ENCODE data around the gene GBF1.

DNA sequence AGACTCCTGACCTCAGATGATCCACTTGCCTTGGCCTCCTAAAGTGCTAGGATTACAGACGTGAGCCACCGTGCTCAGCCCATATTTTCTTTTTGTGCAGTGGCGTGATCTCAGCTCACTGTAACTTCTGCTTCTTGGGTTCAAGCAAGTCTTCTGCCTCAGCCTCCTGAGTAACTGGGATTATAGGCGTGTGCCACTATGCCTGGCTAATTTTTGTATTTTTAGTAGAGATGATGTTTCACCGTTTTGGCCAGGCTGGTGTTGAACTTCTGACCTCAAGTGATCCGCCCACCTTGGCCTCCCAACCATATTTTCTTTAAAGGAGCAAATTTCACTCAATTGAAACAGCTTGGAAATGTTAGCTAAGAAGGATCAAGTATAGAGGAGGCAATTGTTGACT, 16.5 kb downstream of the GBF1 start:
- TF ChIP-seq, protein P1, sequence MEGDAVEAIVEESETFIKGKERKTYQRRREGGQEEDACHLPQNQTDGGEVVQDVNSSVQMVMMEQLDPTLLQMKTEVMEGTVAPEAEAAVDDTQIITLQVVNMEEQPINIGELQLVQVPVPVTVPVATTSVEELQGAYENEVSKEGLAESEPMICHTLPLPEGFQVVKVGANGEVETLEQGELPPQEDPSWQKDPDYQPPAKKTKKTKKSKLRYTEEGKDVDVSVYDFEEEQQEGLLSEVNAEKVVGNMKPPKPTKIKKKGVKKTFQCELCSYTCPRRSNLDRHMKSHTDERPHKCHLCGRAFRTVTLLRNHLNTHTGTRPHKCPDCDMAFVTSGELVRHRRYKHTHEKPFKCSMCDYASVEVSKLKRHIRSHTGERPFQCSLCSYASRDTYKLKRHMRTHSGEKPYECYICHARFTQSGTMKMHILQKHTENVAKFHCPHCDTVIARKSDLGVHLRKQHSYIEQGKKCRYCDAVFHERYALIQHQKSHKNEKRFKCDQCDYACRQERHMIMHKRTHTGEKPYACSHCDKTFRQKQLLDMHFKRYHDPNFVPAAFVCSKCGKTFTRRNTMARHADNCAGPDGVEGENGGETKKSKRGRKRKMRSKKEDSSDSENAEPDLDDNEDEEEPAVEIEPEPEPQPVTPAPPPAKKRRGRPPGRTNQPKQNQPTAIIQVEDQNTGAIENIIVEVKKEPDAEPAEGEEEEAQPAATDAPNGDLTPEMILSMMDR (conservative IDR thresholded peaks at IDR 0.05 in 1 of 2, IDR thresholded peaks at IDR 0.05 in 1 of 2; ENCODE audit: extremely low read depth in 1 of 2, insufficient read depth in 1 of 2, low read depth in 1 of 2, low read length in 2 of 2), result no peak
- no peak for TF ChIP-seq EZH2 (IDR thresholded peaks at IDR 0.05; ENCODE audit: borderline replicate concordance, low read length)

All from mammary epithelial cell (primary cell).